ENCODE data around the gene DKK3. TPM values are rescaled to one million over a fixed set of nuclear protein-coding genes. Genes with fewer than 3 reads are reported as not detected.

DKK3 gene
- total RNA-seq, 4 donors from 2014 or later, result 8.7 to 34.1 (median 20.4) TPM

DNA sequence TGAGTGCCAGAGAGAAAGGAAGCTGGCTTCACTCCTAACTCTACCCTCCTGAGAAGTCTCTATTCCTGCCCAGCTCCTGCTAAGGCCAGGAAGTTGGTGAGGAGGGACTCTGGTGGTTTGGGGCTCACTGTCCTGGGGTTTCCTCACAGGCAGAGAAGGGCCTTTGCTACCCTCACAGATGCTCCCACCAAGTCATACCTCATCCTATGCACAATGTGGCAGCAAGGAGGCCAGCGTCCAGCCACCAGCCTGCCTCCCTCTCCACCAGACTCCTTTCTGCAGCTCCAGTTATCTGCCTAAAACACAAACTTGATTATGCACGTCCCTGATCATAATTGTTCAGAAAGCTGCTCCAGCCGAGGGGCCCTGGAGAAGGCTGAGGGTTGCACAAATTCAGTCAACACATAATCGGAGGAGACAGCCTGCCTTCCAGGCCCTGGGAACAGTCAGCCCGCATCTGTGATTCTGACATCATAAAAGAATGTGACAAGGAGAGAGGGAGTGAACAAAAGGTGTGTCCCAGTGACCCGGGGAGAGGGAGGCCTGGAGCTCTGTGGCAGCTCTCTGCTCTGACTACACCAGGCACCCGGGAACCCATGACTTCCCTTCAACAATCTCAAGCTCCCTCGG is 28.8 kb downstream of the DKK3 start:
- TF ChIP-seq, protein P1, sequence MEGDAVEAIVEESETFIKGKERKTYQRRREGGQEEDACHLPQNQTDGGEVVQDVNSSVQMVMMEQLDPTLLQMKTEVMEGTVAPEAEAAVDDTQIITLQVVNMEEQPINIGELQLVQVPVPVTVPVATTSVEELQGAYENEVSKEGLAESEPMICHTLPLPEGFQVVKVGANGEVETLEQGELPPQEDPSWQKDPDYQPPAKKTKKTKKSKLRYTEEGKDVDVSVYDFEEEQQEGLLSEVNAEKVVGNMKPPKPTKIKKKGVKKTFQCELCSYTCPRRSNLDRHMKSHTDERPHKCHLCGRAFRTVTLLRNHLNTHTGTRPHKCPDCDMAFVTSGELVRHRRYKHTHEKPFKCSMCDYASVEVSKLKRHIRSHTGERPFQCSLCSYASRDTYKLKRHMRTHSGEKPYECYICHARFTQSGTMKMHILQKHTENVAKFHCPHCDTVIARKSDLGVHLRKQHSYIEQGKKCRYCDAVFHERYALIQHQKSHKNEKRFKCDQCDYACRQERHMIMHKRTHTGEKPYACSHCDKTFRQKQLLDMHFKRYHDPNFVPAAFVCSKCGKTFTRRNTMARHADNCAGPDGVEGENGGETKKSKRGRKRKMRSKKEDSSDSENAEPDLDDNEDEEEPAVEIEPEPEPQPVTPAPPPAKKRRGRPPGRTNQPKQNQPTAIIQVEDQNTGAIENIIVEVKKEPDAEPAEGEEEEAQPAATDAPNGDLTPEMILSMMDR (IDR thresholded peaks at IDR 0.05; ENCODE audit: low read depth), result no peak

DNA sequence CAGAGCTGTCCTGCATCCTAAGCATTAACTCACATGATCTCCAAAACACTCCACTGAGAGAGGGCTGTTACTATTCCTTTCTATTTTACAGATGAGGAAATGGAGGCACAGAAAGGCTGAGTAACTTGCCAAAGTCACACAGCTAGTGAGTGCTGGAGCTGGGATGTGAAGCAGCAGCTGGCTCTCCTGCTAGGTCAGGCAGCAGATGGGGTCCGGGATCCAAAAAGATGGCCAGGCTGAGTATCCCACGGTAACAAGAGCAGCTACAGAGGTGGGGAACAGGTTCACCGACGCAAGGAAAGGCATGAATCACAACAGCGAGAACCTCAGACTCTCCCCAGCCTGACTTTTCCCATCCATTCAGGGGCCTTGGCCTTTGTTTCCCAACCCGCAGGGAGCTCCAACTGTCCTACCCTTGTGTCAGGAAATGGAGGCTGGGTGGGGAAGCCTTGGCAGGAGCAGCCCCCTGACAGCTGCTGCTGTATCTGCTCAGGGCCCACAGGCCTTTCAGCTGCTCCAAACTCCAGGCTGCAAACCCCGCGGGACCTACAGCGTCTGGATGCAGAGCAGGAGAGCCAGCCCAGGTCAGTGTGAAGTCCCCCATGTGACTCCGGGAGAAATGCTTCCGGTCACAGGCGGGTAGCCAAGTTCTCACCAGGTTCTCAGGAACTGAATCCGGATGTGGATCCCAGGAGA is 29.5 kb downstream of the DKK3 start:
- TF ChIP-seq, protein P1 (IDR thresholded peaks at IDR 0.05; ENCODE audit: low read depth), result no peak

DNA sequence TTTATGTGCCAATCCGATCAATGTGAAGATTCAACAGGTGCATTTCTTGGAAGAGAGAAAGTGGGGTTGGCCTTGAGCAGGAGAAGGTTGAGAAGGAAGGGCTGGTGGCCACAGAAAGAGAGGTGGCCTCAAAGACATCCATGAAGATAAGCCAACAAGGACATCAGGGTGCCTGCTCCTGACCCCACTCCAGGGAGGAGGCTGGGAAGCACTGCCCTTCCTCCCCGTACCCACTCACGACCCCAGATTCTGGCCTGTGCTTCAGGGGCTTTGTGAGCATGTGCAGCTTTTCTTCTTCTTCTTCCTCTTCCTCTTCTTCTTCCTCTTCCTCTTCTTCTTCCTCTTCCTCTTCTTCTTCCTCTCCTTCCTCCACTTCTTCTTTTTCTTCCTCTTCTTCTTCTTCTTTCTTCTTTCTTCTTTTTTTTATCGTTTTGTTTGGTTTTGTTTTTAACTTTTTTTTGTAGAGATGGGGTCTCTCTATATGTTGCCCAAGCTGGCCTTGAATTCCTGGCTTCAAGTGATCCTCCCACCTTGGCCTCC is 30.3 kb downstream of the DKK3 start:
- TF ChIP-seq, protein P1 (IDR thresholded peaks at IDR 0.05; ENCODE audit: low read depth), result no peak

DNA sequence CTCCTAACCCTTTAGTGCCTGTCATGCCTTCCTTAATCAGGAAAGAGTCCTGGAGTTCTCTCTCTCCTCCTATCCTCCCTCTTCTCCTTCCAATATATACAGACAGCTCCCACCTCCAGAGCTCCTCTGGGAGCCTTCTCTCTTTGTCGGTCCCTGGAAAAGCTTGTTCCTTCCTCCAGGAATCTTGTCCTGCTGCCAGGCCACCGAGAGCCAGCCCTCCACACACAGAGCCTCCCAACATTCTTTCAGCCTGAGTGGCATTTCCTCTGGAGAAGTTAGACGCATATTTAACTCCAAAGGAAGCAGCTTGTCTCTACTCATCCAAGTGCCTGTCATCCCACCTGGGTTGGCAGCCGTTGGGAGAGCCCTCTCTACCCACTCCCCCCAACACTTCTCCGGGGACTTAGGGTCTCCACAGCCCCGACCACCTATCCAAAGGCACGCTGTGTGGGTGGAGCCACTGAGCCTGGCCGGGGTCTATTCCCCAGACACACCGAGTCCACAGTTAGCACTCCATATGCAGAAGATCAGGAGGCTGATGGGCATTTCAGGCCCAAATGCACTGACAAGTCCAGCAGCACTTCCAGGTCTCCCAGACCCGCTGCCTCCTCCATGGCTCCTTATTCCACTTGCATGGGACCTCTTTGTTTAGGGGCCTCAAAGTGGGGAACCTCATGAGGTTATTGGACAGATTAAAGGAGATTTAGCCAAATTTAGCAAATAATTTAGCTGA is 31.1 kb downstream of the DKK3 start:
- TF ChIP-seq, protein P1 (IDR thresholded peaks at IDR 0.05; ENCODE audit: low read depth), result no peak

DNA sequence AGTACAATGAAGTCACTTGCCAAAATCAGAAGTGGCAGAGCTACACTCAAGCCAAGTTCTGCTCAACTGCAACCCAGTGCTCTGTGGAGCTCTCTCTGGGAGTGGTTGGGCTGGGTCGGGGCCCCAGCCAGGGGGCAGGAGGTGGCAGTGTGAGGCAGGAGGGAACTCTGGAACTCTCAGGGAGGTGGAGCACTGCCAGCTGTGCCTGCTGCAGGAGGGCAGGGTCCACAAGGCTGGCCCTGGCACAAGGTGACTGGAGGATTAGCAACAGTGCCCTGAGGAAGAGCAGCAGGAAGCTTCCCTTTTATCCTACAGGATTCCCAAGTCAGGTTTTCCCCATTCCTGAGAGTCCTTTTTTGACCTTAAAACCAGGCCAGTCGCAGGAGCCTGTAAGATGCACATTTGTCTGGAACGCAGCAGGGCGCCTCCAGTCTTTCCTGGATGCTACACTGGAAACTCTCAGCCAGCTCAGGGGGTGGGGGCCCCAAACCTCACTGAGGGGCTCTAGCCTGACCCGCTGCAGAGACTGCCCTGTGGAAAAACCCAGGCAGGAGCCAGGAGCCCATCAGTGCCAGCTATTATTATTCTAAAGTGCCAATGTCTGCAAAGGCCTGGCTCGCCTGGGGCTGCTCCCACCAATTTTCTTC is 31.8 kb downstream of the DKK3 start:
- TF ChIP-seq, protein P1 (IDR thresholded peaks at IDR 0.05; ENCODE audit: low read depth), result no peak

DNA sequence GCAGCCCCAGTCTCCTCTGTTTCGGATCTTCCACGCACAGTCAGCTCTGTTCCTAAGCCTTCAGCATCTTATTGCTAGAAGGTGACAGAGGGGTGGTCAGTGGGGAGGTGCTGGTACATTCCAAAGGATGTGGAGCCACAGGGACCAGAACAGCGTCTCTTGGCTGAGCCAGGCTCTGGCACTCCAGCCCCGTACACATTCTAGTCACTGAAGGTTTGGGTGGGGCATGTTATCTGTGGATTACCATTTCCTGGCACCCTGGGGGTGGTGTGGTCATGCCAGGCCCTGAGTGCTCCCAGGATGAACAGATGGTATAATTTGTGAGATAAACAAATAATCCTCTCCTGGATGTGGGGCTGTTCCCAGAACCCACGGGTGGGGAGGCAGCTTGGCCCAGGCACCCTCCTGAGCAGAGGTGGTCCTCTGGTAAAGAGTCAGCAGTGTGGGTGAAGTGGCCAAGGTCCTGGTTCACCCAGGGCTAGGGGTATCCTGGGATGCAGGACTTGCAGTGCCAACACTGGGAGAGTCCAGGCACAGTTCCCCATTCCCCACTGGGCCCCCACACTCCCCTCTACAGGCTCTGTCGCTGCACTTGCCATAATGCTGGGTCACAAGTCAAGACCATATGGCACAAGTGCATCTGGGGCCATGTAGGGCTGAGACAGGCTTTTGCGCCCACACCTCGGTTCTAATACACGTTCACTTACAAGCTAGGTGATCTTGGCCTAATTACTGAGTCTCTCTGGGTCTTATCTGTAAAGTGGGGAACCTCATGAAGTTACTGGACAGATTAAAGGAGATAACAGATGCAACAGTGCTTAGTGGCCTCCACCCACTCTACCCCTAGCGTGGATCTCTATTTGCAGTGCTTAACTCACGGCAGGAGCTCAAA is 33.0 kb downstream of the DKK3 start:
- TF ChIP-seq, protein P1 (IDR thresholded peaks at IDR 0.05; ENCODE audit: low read depth), result no peak

All from subcutaneous adipose tissue (tissue), 4 donors.